Stimulated activated CD4-positive, alpha-beta T cell treated with anti-CD3 and anti-CD28 coated beads, Interleukin-15, amount 100 ng/mL, for 1 hour (primary cell): ENCODE measurements around the gene GPR45.

Experiments used
- DNase-seq, 2 donors: peaks; one replicate each; pipeline ENCODE4 v3.0.0-alpha.2; 2020; ENCODE audit warnings: low read depth in 1 of 2, low spot score in 1 of 2

The GPR45 gene

DNA sequence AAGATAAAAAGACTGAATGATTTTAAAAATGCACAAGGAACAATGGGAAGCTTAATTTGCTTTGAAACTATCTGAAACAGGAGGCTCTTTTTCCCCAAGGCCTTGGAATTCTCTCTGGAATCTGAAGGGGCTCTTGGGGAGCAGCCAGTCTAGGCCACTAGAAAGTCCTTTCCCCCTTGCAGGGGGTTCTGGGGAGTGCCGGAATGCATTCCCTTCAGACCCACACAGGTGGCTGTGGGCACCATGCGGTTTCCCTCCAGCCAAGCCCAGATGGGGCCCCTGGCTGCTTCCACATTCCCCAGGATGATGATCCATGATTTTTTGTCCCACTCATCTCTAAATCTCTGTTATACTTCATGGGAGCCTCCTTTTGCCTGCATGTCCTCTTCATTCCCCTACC is 10.7 kb downstream of the GPR45 start:
- no peak for DNase-seq

DNA sequence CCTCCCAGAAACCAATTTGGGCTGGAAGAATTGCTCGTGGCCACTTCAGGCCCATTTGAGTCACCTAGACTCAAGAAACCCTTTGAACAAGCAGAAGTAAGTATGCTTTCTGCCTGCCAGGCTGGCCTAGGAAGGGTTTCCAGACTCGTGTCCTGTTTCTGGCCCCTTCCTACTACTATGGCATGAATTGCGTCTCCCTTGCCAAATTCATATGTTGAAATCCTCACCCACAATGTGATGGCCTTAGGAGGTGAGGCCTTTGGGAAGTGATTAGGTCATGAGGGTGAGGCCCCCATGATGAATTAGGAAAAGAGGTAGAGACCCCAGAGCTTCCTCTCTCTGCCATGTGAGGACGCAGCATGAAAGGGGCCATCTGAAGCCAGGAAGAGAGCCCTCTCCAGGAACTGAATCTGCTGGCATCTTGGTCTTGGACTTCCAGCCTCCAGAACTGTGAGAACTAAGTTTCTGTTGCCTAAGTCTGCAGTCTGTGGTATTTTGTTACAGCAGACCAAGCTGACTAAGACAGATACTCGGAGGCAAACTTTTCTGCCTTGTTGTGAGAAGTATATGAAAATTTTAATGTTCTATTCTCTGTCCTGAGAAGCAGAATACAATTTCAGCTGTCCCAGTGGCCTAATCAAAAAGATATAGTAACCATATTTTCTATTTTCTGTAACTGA is 13.1 kb downstream of the GPR45 start:
- DNase-seq = no peak

DNA sequence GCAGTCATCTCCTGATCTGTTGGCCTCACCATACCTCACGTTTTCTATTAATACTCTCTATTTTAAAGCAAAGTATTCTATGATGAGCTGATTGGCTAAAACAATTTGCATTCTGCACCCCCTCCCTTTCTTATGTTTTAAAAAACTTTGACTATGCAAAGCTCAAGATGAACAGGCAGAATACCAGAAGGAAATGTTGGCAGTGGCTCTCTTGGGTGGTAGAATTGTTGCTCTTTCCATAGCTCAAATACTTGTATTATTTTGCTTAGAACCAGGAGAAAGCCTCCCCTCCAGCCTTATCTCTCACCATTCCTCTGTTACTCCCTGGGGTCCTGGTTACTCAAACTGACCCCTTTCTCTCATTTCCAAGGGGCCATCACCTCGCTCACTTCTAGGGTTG is 14.4 kb downstream of the GPR45 start:
- no peak for DNase-seq

DNA sequence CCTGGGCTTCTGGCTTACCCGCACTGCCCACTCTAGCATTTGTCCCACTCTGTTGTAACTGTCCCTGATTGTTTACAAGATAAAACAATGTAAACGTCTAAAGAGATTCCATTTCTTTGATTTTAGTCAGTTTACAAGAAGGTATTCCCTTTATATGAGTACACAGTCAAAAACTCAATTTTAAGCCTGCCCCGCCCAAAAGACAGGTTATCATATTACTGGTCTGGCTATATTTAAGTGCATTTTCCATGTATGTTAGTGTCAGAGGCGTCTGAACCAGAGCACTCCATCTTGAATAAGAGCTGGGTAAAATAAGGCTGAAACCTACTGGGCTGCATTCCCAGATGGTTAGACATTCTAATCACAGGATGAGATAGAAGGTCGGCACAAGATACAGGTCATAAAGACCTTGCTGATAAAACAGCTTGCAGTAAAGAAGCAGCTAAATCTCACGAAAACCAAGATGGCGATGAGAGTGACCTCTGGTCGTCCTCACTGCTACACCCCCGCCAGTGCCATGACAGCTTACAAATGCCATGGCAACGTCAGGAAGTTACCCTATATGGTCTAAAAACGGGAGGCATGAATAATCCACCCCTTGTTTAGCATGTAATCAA is 15.0 kb downstream of the GPR45 start:
- no peak for DNase-seq

DNA sequence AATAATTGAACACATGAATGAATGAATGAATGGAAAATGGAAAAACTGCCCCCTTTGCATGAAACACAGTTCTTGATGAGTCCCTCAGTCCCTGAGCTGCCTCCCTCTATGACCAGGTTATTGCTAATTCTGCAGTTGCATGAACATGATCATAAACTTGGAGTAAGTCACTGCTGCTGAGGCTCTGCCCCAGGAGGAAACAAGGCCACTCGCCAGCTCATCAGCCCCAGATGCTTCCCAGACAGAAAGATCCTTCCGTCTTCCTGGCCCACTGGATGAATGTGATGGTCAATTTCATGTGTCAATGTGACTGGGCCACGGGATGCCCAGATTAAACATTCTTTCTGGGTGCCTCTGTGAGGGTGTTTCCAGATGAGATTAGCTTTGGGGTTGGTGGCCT is 16.4 kb downstream of the GPR45 start:
- DNase-seq = no peak

DNA sequence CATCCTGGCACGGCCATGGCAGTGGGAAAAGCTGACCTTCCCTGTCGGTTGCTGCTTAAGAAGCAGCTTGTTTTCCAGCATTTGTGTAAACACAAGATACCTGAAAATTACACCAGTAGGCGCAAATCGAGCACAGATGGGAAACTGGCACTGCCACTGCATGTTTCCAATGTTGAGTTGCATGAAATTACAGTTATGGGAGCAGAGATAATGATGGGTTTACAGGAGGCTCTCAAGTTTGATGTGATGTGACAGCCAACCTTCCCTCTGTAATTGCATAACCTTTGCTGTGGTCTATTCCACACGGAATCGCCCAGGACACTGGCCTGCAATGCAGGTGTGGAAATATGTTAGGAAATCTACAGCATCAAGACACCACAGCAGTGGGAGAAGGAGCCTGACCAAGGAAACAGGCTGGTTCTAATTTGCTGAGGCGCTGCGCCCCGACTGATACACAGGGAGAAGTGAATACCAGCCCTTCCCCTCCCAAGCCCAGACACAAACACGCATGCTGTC is 17.4 kb downstream of the GPR45 start:
- DNase-seq = no peak

DNA sequence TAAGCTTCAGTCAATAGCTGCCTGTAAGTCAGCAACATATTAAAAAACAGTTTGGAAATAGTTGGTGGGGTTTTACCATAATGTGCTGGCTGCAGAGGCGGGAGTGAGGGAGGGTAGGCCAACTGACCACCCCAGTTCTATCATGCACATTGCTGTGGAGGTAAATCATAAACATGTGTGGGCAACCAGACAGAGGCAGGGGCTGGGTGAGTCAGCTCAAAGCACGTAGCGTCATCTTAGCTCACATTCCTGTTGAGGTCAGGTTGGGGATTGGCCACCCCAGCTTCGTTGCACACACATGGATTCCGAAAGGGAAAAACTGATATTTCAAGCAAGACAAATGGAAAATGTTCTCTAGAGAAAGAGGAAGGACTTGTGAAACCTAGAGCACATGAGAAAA is 19.5 kb downstream of the GPR45 start:
- DNase-seq = no peak

DNA sequence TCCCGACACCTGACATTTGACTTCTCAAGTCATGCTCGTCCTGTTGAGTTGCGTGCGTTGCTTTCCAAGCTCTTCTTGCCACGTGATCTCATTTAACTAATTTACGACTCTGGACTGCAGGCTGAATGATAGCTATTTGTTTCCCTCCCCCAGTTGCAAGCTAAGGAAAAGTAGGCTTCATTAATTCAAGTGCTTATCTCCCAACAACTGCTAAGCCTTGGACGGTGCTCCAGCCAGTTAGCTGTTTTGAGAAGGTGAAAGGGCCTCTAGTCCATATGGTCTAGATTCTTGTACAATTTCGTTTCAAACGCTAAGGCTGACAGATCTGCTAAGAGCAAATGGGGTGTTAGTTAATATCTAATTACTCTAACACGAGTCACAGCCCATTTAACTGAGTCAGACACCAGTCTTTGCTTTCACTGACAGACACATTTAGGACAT is 21.1 kb downstream of the GPR45 start:
- DNase-seq = no peak

DNA sequence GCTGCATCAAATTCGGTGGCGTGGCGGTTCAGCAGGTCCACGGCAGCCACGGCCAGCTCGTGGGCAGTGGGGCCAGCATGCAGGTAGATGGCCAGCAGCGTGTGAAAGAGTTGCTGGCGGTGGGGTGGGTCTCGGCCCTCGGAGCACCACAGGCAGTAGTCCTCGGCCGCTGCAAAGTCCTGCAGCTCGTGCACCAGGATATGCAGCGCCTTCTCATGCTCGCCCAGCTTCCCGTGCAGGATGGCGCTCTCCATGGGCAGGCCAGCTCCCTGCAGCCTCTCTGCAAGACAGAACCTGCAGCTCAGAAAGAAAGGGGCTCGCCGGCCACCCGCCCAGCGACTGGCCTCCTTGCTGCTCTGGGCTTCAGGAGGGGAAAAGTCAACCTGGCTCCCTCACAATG is 27.9 kb downstream of the GPR45 start:
- DNase-seq = no peak

DNA sequence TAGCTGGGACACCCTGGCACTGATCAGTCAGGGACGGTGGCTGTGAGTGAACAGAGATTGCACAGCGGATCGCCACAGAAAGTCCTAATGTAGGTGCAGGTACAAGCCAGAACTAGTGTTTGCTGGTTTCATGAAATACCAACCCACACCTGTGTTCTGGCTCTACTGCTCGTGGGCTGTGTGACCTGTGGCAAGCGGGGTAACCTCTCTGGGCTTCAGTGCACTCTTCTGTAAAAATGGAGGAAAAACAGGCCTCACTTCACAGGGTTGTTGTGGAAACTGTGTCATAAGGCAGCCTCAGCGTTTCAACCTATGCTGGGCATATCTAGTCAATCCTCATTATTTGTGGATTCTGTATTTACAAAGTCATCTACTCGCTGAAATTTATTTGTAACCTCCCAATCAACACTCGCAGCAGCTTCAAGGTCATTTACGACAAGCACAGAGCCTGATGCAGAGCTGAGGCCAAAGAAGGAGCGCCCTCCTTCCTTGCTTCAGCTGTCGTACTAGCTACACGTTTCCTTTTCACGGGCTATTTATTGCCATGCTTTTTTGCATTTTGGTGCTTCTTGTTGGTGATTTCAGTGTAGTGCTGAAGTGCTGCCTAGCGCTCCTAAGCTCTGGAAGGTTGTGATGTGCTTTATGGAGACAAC is 30.0 kb downstream of the GPR45 start:
- no peak for DNase-seq

DNA sequence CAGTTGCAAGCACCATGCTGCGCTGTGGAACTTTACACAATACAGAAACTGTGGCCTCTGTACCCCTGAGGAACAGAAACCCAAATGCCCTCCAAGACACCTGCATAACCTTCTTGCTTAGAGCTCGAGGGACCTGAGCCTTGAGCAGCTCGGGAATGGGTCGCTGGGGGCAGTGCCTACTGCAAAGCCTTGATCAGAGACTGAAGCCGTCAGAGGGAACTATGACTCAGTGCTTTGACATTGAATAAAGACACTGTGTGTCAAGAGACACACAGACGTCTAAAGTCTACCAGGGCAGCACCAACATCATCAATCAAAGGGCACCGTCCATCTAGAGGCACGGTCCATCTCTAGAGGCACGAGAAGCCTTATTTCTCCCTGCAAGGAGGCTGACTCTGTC is 30.6 kb downstream of the GPR45 start:
- no peak for DNase-seq

DNA sequence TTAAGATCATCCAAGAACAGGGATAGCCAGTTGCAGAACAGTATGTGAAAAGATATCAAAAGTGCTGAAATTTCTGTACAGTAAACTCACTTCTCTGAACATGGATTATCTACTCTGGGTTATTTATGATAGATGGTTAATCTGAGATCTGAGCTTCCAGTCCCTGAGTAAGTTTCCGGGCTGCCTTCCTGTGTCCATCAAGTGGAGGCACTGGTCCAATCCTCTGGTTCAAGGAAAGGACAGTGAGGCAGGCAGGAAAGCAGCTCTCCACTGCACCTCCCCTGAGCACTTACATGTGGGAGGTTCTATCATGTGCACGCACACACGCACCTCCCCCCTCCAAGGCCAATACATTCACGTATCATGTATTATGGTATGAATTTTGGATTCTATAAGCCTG is 32.5 kb downstream of the GPR45 start:
- no peak for DNase-seq

DNA sequence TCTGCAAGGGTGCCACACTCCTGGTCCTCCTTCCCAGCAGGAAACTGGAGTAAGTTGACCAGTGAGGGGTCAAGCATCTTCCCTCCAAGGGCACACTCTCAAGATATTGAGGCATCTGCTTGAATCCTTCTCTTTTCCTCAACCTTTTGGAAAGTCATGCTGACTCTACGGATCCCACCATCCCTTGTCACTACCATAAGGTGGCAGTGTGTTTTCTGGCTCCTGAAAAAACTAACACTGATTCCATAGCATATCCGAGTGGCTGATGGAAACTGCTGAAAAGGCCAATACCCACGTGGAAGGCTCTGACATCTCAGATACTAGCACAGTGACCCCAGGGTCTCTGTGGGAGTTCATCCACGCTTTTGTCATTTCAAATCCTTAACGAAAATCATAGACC is 37.1 kb downstream of the GPR45 start:
- DNase-seq = no peak

DNA sequence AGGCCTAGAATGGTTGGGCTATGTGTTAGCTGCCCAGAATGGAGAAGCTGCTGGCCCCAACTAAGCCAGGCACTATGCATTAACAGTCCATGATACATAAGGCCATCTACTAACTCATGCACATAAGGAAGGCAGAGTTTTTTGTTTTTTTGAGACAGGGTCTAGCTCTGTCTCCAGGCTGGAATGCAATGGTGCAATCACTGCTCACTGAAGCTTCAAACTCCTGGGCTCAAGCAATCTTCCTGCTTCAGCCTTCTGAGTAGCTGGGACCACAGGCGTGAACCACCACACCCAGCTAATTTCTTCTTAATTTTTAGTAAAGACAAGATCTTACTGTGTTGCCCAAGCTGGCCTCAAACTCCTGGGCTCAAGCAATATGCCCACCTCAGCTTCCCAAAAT is 37.6 kb downstream of the GPR45 start:
- no peak for DNase-seq

DNA sequence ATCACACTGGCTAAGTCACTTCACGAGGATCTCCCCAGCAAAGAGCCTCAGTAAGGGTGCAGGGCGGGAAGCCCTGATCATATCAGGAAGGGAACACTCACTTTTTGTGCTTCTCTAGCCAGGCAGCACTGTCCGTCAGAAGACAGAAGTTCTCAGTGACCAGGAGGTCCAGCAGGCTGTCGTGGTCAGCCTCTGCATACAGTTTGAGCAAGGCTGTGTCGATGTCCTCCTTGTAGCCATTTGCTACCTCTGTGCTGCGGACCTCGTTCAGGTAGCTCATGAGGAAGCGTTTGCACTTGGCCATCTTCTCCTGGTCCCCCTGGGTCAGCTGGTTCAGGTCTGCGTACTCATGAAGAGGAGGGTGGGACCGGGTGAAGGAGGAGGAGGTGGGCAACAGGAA is 38.7 kb downstream of the GPR45 start:
- no peak for DNase-seq

DNA sequence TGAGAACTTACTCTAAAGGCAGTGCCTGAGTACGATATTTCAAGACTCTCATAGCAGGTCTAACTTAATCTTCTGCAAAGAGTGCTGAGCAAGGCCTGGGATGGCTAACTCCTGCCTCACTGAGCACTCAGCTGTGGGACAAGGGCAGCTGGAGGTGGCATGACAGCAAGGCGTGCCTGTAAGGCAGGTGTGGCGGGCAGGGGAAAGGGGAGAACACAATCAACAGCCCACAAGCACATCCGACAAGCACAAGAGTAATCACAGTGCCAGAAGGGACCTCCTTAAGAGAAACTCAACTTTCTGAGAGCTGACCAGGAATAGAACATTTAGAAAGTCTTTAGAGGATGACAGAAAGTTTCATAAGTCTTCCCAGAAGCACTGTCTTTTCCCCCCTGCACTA is 42.0 kb downstream of the GPR45 start:
- DNase-seq = no peak

DNA sequence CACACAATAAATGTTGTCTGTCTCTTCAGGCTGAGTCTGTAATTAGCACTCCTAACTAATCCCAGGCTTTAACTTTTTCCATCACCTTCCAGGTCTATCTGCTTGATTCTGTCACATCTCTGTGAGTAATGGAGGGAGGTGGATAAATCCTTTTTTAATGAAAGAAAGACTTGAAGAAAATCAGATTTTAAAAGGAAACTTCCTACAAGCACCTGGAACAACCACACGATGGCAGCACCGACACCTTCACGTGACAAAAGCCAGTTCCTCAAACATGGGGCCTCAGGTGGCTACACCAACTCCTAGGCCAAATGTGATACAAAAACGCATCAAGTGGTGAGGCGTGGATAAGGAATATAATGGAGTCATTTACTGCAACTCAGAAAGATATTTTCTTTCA is 46.1 kb downstream of the GPR45 start:
- no peak for DNase-seq

DNA sequence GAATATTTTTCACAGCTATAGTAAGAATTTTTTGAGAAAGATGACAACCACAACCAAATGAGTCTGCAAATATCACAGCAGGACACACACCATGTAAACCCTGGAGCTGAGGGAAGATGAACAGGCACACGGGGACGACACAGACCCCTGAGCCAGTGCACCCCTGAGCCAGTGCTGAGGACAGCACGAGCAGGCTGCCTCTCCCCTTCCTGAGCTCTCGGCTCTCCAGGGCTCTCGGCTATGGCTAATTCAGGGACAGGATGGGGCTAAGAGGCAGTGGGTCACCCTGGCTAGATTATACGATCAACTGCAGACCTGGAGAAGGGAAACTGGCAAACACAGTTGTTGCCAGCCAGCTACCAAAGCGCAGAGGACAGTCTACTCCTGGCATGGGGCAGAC is 46.6 kb downstream of the GPR45 start:
- no peak for DNase-seq

DNA sequence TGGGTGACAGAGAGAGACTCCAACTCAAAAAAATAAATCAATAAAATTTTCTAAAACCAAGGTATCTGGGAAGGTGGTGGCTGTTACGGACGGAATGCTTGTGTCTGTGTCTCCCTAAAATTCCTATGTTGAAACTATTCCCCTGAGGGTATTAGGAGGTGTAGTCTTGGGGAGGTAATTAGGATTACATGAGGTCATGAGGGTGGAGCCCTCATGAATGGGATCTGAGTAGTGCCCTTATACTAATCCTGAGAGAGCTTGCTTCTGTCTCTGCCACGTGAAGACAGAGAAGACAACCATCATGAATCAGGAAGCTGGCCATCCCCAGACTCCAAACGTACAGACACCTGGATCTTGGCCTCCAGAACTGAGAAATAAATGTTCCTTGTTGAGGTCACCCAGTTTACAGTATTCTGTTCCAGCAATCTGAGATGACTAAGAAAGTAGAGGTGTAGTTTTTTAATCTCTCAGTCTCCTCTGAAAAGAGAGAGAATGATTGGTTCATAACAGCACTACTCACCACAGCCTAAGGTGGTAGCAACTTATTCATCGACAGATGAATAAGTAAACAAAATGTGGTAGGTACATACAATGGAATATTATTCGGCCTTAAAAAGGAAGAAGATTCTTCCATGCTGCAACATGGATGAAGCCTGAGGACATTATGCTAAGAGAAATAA is 49.6 kb downstream of the GPR45 start:
- no peak for DNase-seq

DNA sequence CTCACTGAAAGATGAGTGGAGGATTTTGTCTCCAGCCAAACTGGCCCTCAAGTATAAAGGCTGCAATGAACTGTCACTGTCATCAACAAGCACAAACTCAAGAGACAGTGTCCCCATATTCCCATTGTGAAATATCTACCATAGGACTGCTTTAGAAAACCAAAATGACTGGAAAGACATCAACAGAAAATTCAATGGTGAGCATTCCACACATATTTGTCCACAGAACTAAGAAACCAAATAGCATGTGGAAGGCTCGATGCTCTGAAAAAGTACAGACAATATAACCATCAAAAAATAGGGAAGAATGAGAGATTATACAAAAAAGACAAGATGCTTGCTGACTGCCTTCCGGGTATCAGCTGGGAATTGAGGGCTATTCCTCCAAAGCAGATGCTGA is 50.4 kb downstream of the GPR45 start:
- no peak for DNase-seq
